OCI-LY7 (cell line): ENCODE results near the gene SEC23IP. TPM values are rescaled to one million over a fixed set of nuclear protein-coding genes. Genes with fewer than 3 reads are reported as not detected.
"Not testable (repeated sequence)": the region's sequence is repeated elsewhere in the genome, so short reads cannot be mapped to it uniquely, and the experiment has no call there.

ENCODE experiments used
- BruUV-seq: library from RNA; stranded (reverse); fragments of 400-500 nt; replicated peaks from 2 replicates; lab custom pipeline; 2021; lab: Mats Ljungman, UMichigan
- CTCF ChIA-PET: fragments of 300-600 bp; sonication (Branson Sonifier 250); formaldehyde crosslinking; loops from one replicate; lab custom pipeline; 2022; ENCODE audit warnings: antibody characterized with exemption; ENCODE audit not compliant: unreplicated experiment; lab: Charles Lee
- POLR2A ChIA-PET: fragments of 300-600 bp; sonication (Branson Sonifier 250); formaldehyde crosslinking; loops from one replicate; lab custom pipeline; 2022; ENCODE audit warnings: antibody characterized with exemption; lab: Charles Lee
- DNase-seq: peaks from one replicate; pipeline ENCODE4 v3.0.0-alpha.2; 2015; ENCODE audit warnings: low spot score
- H2AFZ ChIP-seq: fragments of 200-600 bp; sonication (generic), shearing (Covaris generic); 2 replicates; pipeline ENCODE4 v1.6.1; 2014; ENCODE audit warnings: mild to moderate bottlenecking, antibody characterized with exemption, low read length, moderate library complexity
- H3K27ac ChIP-seq: fragments of 200-600 bp; sonication (generic); 2 replicates; pipeline ENCODE4 v1.5.1; 2014; ENCODE audit warnings: mixed run types, low read depth, mild to moderate bottlenecking, moderate library complexity, low read length, inconsistent platforms; ENCODE audit not compliant: poor library complexity, severe bottlenecking
- H3K36me3 ChIP-seq: fragments of 200-600 bp; sonication (generic); 2 replicates; pipeline ENCODE4 v1.6.1; 2014; ENCODE audit warnings: mild to moderate bottlenecking, antibody characterized with exemption, low read length, moderate library complexity, mixed read lengths; ENCODE audit not compliant: insufficient read depth
- H3K4me1 ChIP-seq: fragments of 200-600 bp; sonication (generic); 2 replicates; pipeline ENCODE4 v1.5.1; 2014; ENCODE audit warnings: mild to moderate bottlenecking, low read length; ENCODE audit not compliant: insufficient read depth, poor library complexity, severe bottlenecking
- H3K4me2 ChIP-seq: fragments of 200-600 bp; sonication (generic); 2 replicates; pipeline ENCODE4 v1.6.1; 2014; ENCODE audit warnings: mild to moderate bottlenecking, low read length
- H3K4me3 ChIP-seq: fragments of 200-600 bp; sonication (generic); 2 replicates; pipeline ENCODE4 v1.5.1; 2014; ENCODE audit warnings: mild to moderate bottlenecking, low read depth, low read length; ENCODE audit not compliant: poor library complexity, severe bottlenecking
- H3K79me2 ChIP-seq: fragments of 200-600 bp; sonication (generic); 2 replicates; pipeline ENCODE4 v1.6.1; 2016; ENCODE audit warnings: low read depth, mild to moderate bottlenecking, low read length, moderate library complexity, mixed read lengths; ENCODE audit not compliant: insufficient read depth
- H3K9me2 ChIP-seq: fragments of 200-600 bp; sonication (generic); 2 replicates; pipeline ENCODE4 v1.6.1; 2016; ENCODE audit warnings: mild to moderate bottlenecking, low read length, mixed read lengths; ENCODE audit not compliant: insufficient read depth
- H3K9me3 ChIP-seq: fragments of 200-600 bp; sonication (generic); 2 replicates; pipeline ENCODE4 v1.6.1; 2014; ENCODE audit warnings: mild to moderate bottlenecking, mixed run types, low read length, mixed read lengths
- H4K20me1 ChIP-seq: fragments of 200-600 bp; sonication (generic); 2 replicates; pipeline ENCODE4 v1.6.1; 2014; ENCODE audit warnings: mild to moderate bottlenecking, antibody characterized with exemption, low read length, moderate library complexity, mixed read lengths; ENCODE audit not compliant: insufficient read depth
- EZH2phosphoT487 ChIP-seq: fragments of 200-600 bp; sonication (generic); IDR thresholded peaks from 2 replicates; pipeline ENCODE4 v1.6.1; 2018; ENCODE audit warnings: low read depth, borderline replicate concordance, mild to moderate bottlenecking, mixed run types, antibody characterized with exemption, low read length, moderate library complexity, mixed read lengths
- intact Hi-C: fragments of 100-400 bp; cut with micrococcal nuclease; formaldehyde crosslinking; loops from one replicate; pipeline ENCODE4 v1.10.0; 2022; ENCODE audit not compliant: unreplicated experiment
- total RNA-seq, 2 experiments: library from RNA; depleted of rRNA in 1 of 2; stranded (reverse); fragments of >200 nt in 1 of 2; shearing (Covaris generic) in 1 of 2; gene quantifications; 2 replicates each; pipeline ENCODE4 v1.2.3, GENCODE V29; 2014 to 2022
- TF ChIP-seq, protein P1 (sequence below): fragments of 200-600 bp; sonication (generic); conservative IDR thresholded peaks from 2 replicates; pipeline ENCODE4 v1.5.1; 2014; ENCODE audit warnings: mild to moderate bottlenecking, antibody characterized with exemption, low read length, moderate library complexity, mixed read lengths

SEC23IP gene
- total RNA-seq, 2 experiments from 2014 or later = 19.9 to 61.3 TPM

DNA sequence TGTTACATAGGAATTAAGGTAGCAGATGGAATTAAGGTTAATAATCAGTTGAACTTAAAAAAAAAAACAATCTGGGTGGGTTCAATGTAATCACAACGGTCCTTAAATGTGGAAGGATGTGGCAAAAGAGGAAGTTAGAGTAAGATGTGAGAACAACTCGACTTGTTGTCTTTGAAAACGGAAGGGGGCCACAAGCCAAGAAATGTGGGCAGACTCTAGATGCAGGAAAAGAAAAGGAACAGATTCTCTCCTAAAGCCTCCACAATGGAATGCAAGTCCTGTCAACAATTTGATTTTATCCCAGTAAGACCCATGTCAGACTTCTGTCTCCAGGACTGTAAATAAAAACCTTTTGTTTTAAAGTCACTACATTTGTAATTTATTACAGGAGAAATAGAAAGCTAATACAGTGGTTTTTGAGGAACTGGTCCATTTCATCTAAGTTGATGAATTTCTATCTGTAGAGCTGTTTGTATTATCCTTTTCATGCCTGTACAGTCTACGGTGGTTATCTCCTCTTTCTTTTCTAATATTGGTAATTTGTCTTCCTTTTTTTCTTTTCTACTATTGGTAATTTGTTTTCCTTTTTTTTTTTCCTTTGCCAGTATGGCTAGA lies 28.5 kb upstream of the SEC23IP start:
- Histone ChIP-seq H3K9me2 (no peaks in the 10 kb centered on the region), H3K4me2 (no peak overlapping the region), H3K79me2 (peaks cover 99% of the 10 kb centered on the region), H3K36me3 (peaks cover 48% of the 10 kb centered on the region), H3K4me1 (peaks cover 36% of the 10 kb centered on the region), H3K27ac (peak overlapping the region; percentile 4), H3K9me3 (peaks cover 22% of the 10 kb centered on the region; the same call in 1 of the 2 replicates), H2AFZ (no peak overlapping the region), H4K20me1 (peaks cover 36% of the 10 kb centered on the region), H3K4me3 (no peak overlapping the region)
- ChIA-PET POLR2A (interaction anchor here (0.6 to 1.7 kb wide), 13 partner anchors 9 to 760 kb away, joined by 3 to 6 read pairs (median 4); partner anchors contain the start of genes DENND10, INPP5F, MCMBP and TIAL1), CTCF (no interaction called here)
- DNase-seq = peak; percentile 29
- TF ChIP-seq, protein P1, sequence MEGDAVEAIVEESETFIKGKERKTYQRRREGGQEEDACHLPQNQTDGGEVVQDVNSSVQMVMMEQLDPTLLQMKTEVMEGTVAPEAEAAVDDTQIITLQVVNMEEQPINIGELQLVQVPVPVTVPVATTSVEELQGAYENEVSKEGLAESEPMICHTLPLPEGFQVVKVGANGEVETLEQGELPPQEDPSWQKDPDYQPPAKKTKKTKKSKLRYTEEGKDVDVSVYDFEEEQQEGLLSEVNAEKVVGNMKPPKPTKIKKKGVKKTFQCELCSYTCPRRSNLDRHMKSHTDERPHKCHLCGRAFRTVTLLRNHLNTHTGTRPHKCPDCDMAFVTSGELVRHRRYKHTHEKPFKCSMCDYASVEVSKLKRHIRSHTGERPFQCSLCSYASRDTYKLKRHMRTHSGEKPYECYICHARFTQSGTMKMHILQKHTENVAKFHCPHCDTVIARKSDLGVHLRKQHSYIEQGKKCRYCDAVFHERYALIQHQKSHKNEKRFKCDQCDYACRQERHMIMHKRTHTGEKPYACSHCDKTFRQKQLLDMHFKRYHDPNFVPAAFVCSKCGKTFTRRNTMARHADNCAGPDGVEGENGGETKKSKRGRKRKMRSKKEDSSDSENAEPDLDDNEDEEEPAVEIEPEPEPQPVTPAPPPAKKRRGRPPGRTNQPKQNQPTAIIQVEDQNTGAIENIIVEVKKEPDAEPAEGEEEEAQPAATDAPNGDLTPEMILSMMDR = no peak
- TF ChIP-seq EZH2phosphoT487 = no peak
- BruUV-seq = no TSS peak
- intact Hi-C loops = no loop called here

DNA sequence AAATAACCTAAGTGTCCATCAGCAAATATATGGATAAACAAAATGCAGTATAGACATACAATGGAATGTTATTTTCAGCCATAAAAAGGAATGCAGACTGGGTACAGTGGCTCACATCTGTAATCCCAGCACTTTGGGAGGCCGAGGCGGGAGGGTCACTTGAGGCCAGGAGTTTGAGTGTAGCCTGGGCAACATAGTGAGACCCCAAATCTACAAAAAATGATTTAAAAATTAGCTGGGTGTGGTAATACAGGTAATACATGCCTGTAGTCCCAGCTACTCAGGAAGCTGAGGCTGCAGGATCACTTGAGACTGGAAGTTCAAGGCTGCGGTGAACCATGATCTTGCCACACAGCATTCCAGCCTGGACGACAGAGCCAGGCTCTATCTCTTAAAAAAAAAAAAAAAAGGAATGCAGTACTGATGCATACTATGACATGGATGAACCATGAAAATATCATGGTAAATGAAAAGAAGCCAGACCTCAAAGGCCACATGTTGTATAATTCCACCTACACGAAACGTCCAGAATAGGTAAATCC lies 26.8 kb upstream of the SEC23IP start:
- ChIA-PET CTCF (no interaction called here), POLR2A (interaction anchor here (1.5 to 1.7 kb wide), 2 partner anchors 54 to 179 kb away, joined by 3 to 4 read pairs; no protein-coding TSS in a partner anchor)
- DNase-seq = no peak
- no peaks in the 10 kb centered on the region for H3K9me2 ChIP-seq
- TF ChIP-seq, protein P1 = no peak
- no peak for TF ChIP-seq EZH2phosphoT487
- H3K36me3 ChIP-seq = peaks cover 41% of the 10 kb centered on the region
- H3K4me2 ChIP-seq = no peak overlapping the region
- H3K27ac ChIP-seq = no peak overlapping the region
- peaks cover 99% of the 10 kb centered on the region for H3K79me2 ChIP-seq
- no peak overlapping the region for H3K4me3 ChIP-seq
- peaks cover 33% of the 10 kb centered on the region for H4K20me1 ChIP-seq
- H3K9me3 ChIP-seq = peaks cover 22% of the 10 kb centered on the region; the same call in 1 of the 2 replicates
- BruUV-seq = no TSS peak
- H2AFZ ChIP-seq = no peak overlapping the region
- intact Hi-C loops = no loop called here
- H3K4me1 ChIP-seq = peaks cover 31% of the 10 kb centered on the region

DNA sequence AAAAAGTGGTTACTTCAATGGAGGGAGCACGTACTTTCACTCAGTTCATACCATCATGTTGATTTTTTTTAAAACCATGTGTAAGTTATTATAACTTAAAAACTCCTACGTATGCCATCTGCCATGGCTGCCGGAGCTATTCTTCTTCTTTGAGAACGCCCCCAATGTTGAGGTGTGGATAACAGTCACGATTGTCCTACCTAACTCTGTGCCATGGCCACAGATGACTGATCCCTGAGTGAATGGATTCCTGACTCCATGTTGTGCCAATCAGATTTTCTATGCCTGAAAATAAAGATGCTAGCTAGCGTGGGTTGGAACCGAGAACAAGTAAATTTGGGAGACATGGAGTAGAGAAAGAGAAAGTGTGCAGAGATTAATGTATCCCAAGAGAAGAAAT lies 25.2 kb upstream of the SEC23IP start:
- no peak overlapping the region for H2AFZ ChIP-seq
- H3K4me1 ChIP-seq = peaks cover 25% of the 10 kb centered on the region
- H3K27ac ChIP-seq = no peak overlapping the region
- peaks cover 99% of the 10 kb centered on the region for H3K79me2 ChIP-seq
- peaks cover 22% of the 10 kb centered on the region; the same call in 1 of the 2 replicates for H3K9me3 ChIP-seq
- intact Hi-C loops = no loop called here
- ChIA-PET CTCF (no interaction called here), POLR2A (interaction anchor here (0.7 to 1.1 kb wide), 4 partner anchors 8 to 132 kb away, joined by 3 to 4 read pairs (median 3); no protein-coding TSS in a partner anchor)
- no peak for DNase-seq
- peaks cover 38% of the 10 kb centered on the region for H3K36me3 ChIP-seq
- H3K4me2 ChIP-seq = no peak overlapping the region
- H3K9me2 ChIP-seq = no peaks in the 10 kb centered on the region
- TF ChIP-seq, protein P1 = no peak
- no peak for TF ChIP-seq EZH2phosphoT487
- peaks cover 34% of the 10 kb centered on the region for H4K20me1 ChIP-seq
- no TSS peak for BruUV-seq
- no peak overlapping the region for H3K4me3 ChIP-seq

DNA sequence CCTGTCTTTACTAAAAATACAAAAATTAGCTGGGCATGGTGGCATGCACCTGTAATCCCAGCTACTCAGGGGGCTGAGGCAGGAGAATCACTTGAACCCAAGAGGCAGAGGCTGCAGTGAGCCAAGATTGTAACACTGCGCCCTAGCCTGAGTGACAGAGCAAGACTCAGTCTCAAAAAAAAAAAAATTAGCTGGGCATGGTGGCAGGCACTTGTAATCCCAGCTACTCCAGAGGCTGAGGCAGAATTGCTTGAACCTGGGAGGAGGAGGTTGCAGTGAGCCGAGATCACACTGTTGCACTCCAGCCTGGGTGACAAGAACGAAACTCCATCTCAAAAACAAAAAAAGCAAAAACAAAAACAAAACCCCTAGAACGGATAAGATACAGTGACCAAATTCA lies 23.1 kb upstream of the SEC23IP start:
- H3K9me2 ChIP-seq, H3K27ac ChIP-seq, H2AFZ ChIP-seq, DNase-seq, BruUV-seq, intact Hi-C loops: not testable (repeated sequence)
- H4K20me1 ChIP-seq = peaks cover 30% of the 10 kb centered on the region
- CTCF ChIA-PET = interaction anchor here (0.6 to 0.7 kb wide), 2 partner anchors 9 to 242 kb away, joined by 3 read pairs; no protein-coding TSS in a partner anchor
- peaks cover 25% of the 10 kb centered on the region for H3K36me3 ChIP-seq
- H3K4me1 ChIP-seq = peaks cover 31% of the 10 kb centered on the region
- POLR2A ChIA-PET = interaction anchor here (0.6 to 1.6 kb wide), 2 partner anchors 10 to 205 kb away, joined by 3 to 5 read pairs; no protein-coding TSS in a partner anchor
- peaks cover 14% of the 10 kb centered on the region; the same call in 1 of the 2 replicates for H3K9me3 ChIP-seq
- H3K4me2 ChIP-seq = peak overlapping the region; percentile 84
- peak overlapping the region; percentile 87 for H3K4me3 ChIP-seq
- H3K79me2 ChIP-seq = peaks cover 78% of the 10 kb centered on the region
